MG63 (cell line): Measurements from ENCODE around the gene ARHGAP26. TPM values are rescaled to one million over a fixed set of nuclear protein-coding genes. Genes with fewer than 3 reads are reported as not detected.

Experiments
- DNase-seq: peaks from one replicate; pipeline ENCODE4 v3.0.0-alpha.2; 2020
- H3K27me3 ChIP-seq: fragments of 250-450 bp; sonication (Bioruptor Pico); 2 replicates; pipeline ENCODE4 v1.5.1; 2020; ENCODE audit warnings: mild to moderate bottlenecking, moderate library complexity
- H3K36me3 ChIP-seq: fragments of 250-450 bp; sonication (Bioruptor Pico); 2 replicates; pipeline ENCODE4 v1.5.1; 2020; ENCODE audit warnings: mild to moderate bottlenecking, moderate library complexity
- H3K4me3 ChIP-seq: fragments of 250-450 bp; sonication (Bioruptor Pico); 2 replicates; pipeline ENCODE4 v1.5.1; 2020; ENCODE audit warnings: mild to moderate bottlenecking, moderate library complexity
- H3K9me3 ChIP-seq: fragments of 250-450 bp; sonication (Bioruptor Pico); 2 replicates; pipeline ENCODE4 v1.5.1; 2020; ENCODE audit warnings: mild to moderate bottlenecking, moderate library complexity
- total RNA-seq: library from RNA; depleted of rRNA; stranded (reverse); fragments of >200 nt; shearing (Covaris generic); gene quantifications from 2 replicates; pipeline ENCODE4 v1.2.3, GENCODE V29; 2014; ENCODE audit warnings: low replicate concordance

Gene ARHGAP26
- total RNA-seq, 1 experiment from 2014 or later, result 1.3 TPM

DNA sequence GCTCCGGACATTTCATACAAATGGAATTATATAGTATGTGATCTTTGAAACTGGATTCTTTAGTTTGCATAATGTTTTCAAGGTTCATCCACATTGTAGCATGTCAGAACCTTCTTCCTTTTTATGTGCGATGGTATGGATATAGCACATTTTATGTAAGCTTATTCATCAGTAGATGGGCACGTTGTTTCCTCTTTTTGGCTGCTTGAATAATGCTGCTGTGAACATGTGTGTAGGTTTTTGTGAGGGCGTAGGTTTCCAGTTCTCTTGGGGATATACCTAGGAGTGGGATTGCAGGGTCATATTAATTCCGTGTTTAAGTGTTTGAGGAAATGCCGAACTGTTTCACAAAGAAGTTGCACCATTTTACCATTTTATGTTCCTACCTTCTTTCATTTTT is 445.5 kb downstream of the ARHGAP26 start:
- DNase-seq, result no peak
- H3K4me3 ChIP-seq, result no peak overlapping the region
- H3K36me3 ChIP-seq, result no peaks in the 10 kb centered on the region

DNA sequence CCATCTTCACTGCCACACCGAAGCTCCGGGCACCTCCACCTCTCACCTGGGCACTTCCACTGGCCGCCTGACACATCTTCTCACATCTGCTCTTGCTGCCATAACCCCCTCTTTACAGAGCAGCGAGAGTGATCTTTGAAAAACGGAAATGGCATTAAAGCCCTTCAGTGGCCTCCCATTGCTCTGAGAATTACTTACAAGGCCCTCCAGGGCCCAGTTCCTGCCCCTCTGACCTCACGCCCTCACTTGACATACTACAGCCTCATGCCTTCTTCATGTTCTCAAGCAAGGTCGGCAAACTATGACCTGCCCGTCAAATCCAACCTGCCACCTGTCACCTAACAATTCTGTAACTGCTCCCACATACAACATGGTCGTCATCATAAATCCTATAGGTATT is 446.0 kb downstream of the ARHGAP26 start:
- DNase-seq, result no peak
- H3K4me3 ChIP-seq, result no peak overlapping the region
- no peaks in the 10 kb centered on the region for H3K27me3 ChIP-seq
- no peaks in the 10 kb centered on the region for H3K36me3 ChIP-seq
- H3K9me3 ChIP-seq, result no peaks in the 10 kb centered on the region

More for the DNA sequence above, 445.5 kb downstream of the ARHGAP26 start:
- no peaks in the 10 kb centered on the region for H3K9me3 ChIP-seq
- H3K27me3 ChIP-seq, result no peaks in the 10 kb centered on the region

DNA sequence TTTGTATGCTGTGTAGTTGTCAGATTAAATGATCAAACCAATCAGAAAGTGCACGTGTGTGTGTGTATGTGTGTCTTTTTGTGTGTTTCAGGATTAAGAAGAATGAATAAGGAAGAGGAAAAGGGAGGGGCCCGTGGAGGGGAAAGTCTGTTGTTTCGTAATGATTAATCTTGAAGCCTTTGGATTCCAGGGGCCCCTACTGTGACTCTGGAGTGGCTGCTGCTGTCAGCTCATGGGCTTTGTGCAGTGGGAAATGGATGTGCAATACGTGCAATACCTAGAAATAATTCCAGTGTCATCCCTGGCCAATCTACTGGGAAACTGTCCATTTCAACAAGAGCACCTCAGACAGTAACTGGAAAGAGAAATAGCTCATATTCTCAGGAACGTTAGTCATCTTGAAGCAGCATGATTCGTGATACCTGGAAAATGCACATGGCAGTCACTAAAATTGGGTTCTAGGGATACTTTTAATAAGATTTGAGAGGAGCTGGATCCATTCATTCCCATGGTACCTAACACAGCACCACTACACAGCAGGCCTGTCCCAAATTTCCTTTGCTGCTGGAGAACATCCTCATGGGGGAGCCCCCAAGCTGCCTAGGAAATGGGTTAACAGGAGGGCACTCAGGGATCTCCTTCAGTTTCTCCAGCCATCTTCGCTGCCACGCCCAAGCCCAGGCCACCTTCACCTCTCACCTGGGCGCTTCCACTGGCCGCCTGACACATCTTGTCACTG is 447.1 kb downstream of the ARHGAP26 start:
- no peaks in the 10 kb centered on the region for H3K9me3 ChIP-seq
- no peak overlapping the region for H3K4me3 ChIP-seq
- no peaks in the 10 kb centered on the region for H3K27me3 ChIP-seq
- no peaks in the 10 kb centered on the region for H3K36me3 ChIP-seq
- peak; percentile 58 for DNase-seq

DNA sequence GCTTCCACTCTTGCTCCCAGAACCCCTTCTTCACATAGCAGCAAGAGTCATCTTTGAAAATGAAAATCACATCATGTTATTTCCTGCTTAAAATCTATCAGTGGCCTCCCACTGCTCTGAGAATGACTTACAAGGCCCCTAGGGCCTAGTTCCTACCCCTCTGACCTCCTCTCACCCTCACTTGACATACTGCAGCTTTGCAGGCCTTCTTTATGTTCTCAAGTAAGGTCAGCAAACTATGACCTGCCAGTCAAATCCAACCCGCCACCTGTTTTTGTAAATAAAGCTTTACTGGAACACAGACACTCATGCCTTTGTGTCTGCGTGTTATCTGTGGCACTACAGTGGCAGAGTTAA is 447.6 kb downstream of the ARHGAP26 start:
- Histone ChIP-seq H3K27me3 (no peaks in the 10 kb centered on the region), H3K9me3 (no peaks in the 10 kb centered on the region), H3K4me3 (no peak overlapping the region), H3K36me3 (no peaks in the 10 kb centered on the region)
- no peak for DNase-seq

DNA sequence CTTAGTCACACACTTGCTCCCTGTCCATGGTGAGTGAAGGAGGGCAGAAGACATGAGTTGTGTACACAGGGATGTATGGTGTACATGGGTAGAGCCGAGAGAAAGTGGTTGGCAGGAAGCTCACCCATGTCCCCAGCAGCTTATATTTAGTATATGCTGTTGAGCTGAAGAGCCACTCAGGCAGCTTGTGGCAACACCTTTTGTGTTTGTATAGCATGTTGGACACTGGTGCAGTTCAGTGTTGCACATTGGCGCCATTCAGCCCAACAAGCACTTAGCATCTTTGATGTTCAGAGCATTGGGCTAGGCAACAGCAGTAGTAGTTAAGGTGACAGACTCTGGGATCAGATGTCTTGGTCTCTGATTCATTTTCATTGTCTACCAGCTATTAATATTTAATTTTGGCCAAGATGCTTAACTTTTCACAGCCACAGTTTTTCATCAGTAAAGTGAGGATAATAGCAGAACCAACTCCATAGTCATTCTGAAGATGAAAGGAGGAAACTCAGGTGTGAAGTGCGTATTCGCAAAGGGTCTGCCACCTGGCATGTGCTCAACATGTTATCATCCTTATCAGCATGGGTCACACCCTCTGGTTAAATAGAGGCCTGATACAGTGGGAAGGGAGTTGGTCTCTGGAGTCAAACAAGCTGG is 448.5 kb downstream of the ARHGAP26 start:
- DNase-seq, result no peak
- H3K4me3 ChIP-seq, result no peak overlapping the region
- H3K27me3 ChIP-seq, result no peaks in the 10 kb centered on the region
- H3K36me3 ChIP-seq, result no peaks in the 10 kb centered on the region
- H3K9me3 ChIP-seq, result no peaks in the 10 kb centered on the region

DNA sequence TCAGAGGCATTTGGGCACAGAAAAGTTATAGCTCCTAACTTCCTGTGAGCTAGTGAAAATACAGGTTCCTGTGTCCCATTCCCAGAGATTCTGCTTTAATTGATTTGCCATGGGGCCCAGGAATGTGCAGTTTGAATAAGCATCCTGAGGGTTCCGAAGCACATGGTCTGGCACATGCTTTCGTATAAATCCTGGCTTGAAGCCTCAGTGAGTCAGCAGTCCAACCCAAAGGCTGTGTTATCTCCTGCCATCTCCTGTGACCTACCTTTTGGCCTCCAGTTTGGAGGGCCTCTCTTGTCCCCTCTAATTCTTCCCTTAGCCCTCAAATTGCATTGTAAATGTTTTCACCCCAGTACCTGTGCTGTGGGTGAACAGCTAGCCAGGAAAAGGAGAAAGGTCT is 449.5 kb downstream of the ARHGAP26 start:
- Histone ChIP-seq H3K4me3 (no peak overlapping the region), H3K9me3 (no peaks in the 10 kb centered on the region), H3K27me3 (no peaks in the 10 kb centered on the region), H3K36me3 (no peaks in the 10 kb centered on the region)
- peak; percentile 43 for DNase-seq

DNA sequence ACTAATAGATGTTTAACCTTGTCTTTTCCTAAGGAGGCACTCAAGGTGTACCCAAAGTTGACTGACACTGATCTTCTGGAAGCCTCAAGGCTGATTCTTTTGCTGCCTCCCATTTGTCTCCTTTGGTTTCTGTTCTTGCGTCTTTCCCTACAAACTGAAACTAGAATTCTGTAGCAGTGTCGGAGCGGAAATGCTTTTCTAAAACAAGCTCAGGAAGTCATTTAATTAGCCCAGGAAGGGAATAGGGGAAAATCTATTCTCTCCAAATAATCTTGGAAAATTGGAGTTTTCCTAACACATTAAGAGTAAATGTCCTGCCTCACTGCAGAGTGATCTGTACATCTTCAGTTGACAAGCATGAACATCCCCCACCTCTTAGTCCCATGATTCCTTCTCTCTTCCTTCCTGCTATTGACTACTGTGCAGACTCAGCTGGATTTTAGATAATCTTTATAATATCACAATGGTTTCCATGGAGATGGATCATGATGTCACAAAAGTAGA is 450.6 kb downstream of the ARHGAP26 start:
- no peaks in the 10 kb centered on the region for H3K36me3 ChIP-seq
- no peak overlapping the region for H3K4me3 ChIP-seq
- H3K9me3 ChIP-seq, result 0 out of 2 replicates have a peak, but pooled peaks cover 2% of the 10 kb centered on the region
- DNase-seq, result no peak
- no peaks in the 10 kb centered on the region for H3K27me3 ChIP-seq

DNA sequence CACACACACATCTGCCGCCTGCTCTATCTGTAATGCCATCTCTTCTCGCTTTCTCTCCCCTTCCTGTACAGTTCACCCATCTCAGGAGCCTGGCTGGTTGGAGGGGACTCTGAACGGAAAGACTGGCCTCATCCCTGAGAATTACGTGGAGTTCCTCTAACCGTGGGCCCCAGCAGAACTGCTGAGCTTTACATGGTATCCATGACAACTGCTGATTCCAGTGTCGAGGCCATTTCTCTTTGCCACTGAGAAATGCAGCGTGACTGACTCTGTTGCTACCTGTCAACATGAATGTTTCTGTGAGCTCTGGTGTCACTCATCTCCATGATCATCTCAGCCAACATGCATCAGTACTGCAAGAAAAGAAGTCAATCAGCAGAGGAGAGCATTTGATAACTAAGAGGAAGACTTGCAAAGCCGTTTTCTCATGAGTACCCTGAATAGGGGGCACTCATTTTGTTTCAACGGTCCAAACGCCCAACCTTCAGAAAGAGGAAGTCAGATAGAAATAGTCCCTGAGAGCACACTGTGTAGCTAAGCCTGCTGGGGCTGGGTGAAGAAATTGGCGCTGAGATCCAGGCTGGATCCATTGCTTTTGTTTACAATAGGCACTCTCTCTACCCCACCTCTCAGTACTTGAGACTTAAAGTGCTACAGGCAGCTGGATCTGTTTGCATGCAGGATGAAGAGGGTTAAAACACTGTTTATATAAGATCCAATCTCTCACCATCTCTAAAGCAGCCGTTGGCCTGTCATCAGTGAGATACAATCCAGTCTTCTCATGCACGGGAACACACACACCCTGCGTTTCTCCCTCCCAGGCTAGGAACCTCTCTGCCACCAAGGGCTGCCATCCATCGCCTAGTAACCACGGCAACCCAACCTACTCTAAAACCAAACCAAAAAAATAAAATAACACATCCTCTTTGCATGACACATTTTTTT is 452.4 kb downstream of the ARHGAP26 start:
- 0 out of 2 replicates have a peak, but pooled peaks cover 2% of the 10 kb centered on the region for H3K9me3 ChIP-seq
- DNase-seq, result no peak

DNA sequence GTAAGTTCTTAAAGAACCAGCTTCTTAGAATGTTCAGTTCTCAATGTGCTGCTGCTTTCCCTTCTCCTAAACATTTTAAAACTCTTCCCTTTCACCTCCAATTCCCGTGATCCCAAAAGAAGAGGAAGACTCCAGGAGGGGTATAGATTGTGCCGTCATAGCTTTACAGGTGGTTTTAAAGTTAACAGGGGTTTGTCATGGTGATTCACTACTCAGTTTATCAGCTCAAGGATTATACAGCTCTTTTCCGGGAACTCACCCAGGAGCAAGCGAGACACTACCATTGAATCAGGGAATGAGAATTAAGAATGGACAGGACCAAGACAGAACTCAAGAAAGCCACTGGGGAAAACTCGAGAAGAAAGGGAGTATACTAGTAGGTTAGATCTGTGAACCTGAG is 454.5 kb downstream of the ARHGAP26 start:
- H3K27me3 ChIP-seq, result no peaks in the 10 kb centered on the region
- no peaks in the 10 kb centered on the region for H3K36me3 ChIP-seq
- 0 out of 2 replicates have a peak, but pooled peaks cover 2% of the 10 kb centered on the region for H3K9me3 ChIP-seq
- peak; percentile 42 for DNase-seq
- no peak overlapping the region for H3K4me3 ChIP-seq

More for the DNA sequence above, 452.4 kb downstream of the ARHGAP26 start:
- no peak overlapping the region for H3K4me3 ChIP-seq
- no peaks in the 10 kb centered on the region for H3K36me3 ChIP-seq
- H3K27me3 ChIP-seq, result no peaks in the 10 kb centered on the region

DNA sequence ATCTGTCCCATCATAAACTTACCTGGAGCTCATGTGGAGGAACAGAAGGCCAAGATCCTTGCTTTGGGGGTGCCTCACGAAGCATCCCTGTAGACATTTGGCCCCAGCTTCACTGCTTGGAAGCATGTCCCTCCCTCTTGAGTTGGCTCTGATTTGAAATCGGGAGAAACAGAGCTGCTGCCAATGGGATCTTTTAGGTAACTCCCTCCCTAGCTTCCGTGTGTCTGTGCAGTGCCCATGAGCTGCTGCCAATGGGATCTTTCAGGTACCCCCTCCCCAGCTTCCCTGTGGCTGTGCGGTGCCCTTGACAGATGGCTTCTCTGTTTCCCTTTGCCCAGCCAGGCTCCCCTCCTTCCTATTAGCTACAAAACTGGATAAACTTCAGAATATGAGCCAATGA is 455.3 kb downstream of the ARHGAP26 start:
- no peak overlapping the region for H3K4me3 ChIP-seq
- H3K36me3 ChIP-seq, result no peaks in the 10 kb centered on the region

DNA sequence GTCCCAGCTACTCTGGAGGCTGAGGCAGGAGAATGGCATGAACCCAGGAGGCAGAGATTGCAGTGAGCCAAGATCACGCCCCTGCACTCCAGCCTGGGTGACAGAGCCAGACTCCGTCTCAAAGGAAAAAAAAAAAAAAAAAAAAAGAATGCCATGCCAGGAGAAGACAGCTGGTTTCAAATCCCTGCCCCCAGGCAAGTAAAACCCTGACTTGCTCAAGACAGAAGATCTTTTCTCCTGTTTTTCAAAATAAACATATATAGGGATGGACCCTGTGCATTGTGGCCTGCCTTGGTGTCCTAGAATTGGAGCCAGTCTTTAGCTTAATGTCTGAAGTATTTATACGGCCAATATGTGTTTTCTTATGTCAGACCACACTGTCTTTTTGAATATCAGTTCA is 456.2 kb downstream of the ARHGAP26 start:
- no peaks in the 10 kb centered on the region for H3K27me3 ChIP-seq
- H3K9me3 ChIP-seq, result 0 out of 2 replicates have a peak, but pooled peaks cover 2% of the 10 kb centered on the region
- no peaks in the 10 kb centered on the region for H3K36me3 ChIP-seq
- DNase-seq, result no peak
- no peak overlapping the region for H3K4me3 ChIP-seq

More for the DNA sequence above, 455.3 kb downstream of the ARHGAP26 start:
- DNase-seq, result no peak
- Histone ChIP-seq H3K27me3 (no peaks in the 10 kb centered on the region), H3K9me3 (0 out of 2 replicates have a peak, but pooled peaks cover 2% of the 10 kb centered on the region)

DNA sequence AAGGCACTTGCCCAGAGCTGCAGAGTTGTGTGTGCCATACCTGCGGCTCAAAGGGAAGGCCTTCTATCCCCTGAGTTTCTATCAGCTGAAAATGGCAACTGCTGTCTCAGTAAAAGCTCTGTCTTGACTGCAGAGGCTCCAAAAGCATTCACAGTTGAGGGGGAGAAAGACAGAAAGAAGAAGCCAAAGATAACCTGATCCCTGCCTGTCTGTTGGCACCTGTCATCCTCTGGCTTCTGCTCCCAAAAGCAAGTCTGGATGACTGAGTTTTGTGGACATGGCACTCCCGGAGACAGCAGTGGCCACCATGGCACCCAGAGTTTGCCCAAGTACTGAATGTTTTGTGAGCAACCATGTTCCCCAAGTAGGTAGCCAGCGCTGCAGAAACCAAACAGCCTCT is 456.7 kb downstream of the ARHGAP26 start:
- Histone ChIP-seq H3K27me3 (no peaks in the 10 kb centered on the region), H3K9me3 (0 out of 2 replicates have a peak, but pooled peaks cover 2% of the 10 kb centered on the region), H3K36me3 (no peaks in the 10 kb centered on the region), H3K4me3 (no peak overlapping the region)
- DNase-seq, result no peak

DNA sequence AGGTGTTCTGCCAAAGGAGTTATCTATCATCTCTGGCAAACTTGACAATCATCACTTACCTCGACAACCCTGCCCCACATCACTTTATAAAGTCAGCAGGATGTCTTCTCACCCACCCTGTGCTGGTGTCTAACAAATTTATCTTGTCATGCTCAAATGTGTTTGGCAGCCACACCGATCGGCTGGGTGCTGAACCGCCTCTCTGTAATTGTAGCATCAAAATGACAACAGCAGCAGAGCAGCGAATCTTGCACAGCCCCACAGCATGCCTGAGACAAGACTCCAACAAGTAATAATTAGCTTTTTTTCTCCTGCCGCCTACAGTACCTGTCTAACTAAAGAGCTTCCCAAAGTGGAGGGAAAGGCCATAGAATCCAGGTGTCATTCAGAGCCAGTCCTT is 457.1 kb downstream of the ARHGAP26 start:
- Histone ChIP-seq H3K36me3 (no peaks in the 10 kb centered on the region), H3K4me3 (no peak overlapping the region), H3K9me3 (0 out of 2 replicates have a peak, but pooled peaks cover 2% of the 10 kb centered on the region), H3K27me3 (no peaks in the 10 kb centered on the region)
- DNase-seq, result no peak

DNA sequence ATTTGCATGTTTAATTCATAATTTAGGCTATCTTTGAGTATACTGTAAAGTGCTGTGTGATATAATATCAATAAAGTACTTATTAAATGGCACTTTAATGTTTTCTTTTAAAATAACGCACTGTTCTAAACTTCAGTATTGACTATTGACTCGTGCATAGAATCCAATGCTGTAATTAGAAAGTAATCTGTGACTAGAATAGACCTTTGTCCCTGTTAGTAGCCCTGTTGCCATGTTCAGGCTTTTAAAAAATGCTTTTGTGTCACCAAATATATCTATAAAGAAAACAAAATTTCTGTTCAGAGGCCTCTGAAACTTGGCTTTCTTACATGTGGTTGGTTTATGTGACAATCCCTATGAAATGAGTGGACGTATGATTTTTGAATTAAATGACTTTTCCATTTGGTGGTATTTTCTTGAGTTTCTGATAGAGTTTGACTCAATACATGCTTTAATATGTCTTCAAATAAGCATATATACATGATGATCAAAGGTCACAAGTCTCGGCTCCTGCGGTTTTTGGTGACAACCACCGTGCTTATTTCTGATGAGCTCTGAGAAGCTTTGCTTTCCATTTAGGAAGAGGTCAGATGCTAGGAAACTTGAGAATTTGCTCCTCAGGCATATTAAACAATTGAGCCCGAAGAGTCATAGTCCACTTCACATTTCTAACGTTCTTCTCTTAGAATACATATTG is 458.6 kb downstream of the ARHGAP26 start:
- Histone ChIP-seq H3K27me3 (no peaks in the 10 kb centered on the region), H3K4me3 (no peak overlapping the region), H3K36me3 (no peaks in the 10 kb centered on the region), H3K9me3 (0 out of 2 replicates have a peak, but pooled peaks cover 2% of the 10 kb centered on the region)
- DNase-seq, result no peak

DNA sequence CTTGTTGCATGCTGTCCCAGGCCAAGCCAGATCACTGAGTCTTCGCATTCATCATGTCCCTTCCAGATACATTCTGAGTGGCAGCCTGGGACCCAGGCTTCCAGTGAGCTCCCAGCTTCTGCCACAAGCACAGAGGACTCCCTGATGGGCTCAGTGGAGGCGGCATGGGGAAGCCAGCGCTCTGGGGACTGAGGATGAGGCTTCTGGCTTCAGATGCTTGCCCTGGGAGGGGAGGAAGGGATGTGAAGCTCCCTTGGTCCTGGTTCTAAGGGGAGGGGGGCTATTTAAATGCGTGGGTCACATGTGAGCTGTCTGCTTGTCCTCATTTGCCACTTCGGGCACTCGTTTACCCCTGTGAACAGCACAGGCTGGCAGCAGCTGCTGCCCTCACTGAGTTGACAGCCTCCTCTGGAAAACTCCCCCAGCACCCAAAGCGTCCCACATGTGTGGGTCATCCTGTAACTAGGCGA is 459.3 kb downstream of the ARHGAP26 start:
- no peak for DNase-seq
- Histone ChIP-seq H3K9me3 (0 out of 2 replicates have a peak, but pooled peaks cover 2% of the 10 kb centered on the region), H3K4me3 (no peak overlapping the region), H3K36me3 (no peaks in the 10 kb centered on the region), H3K27me3 (no peaks in the 10 kb centered on the region)
